Mucosa of descending colon (tissue), 3 donors: ENCODE data around the gene MRPL20. TPM values are rescaled to one million over a fixed set of nuclear protein-coding genes. Genes with fewer than 3 reads are reported as not detected.

ENCODE experiments used
- ATAC-seq: fragments of 200-7000 bp; cut with Tn5 transposase; one replicate; pipeline ENCODE4 v1.9.1; 2020; ENCODE audit warnings: mild to moderate bottlenecking, moderate library complexity
- DNase-seq, 3 donors: peaks; one replicate each; pipeline ENCODE4 v3.0.0-alpha.2; 2020
- H3K36me3 ChIP-seq: fragments of 200-600 bp; one replicate; pipeline ENCODE4 v1.8.0; 2021; ENCODE audit warnings: low read depth, mild to moderate bottlenecking
- H3K4me1 ChIP-seq: fragments of 200-600 bp; one replicate; pipeline ENCODE4 v1.8.0; 2021; ENCODE audit warnings: low read depth, mild to moderate bottlenecking
- H3K4me3 ChIP-seq: fragments of 200-600 bp; one replicate; pipeline ENCODE4 v1.8.0; 2021; ENCODE audit warnings: mild to moderate bottlenecking
- H3K9me3 ChIP-seq: fragments of 200-600 bp; one replicate; pipeline ENCODE4 v1.8.0; 2021; ENCODE audit warnings: mild to moderate bottlenecking
- CTCF ChIP-seq: fragments of 200-600 bp; IDR thresholded peaks from one replicate; pipeline ENCODE4 v1.8.0; 2022; ENCODE audit warnings: antibody characterized with exemption, mild to moderate bottlenecking
- intact Hi-C, 2 donors: fragments of 100-400 bp; cut with DNase I in 1 of 2; cut with micrococcal nuclease in 1 of 2; formaldehyde crosslinking; loops; one replicate each; pipeline versions ENCODE4 v1.11.0 to v1.11.1; 2022; cut with DNase I, micrococcal nuclease
- total RNA-seq, 3 donors: library from RNA; stranded (reverse); fragmentation: NEBNext Ultra II Directional in 2 of 3; extraction: Animal tissue kit (Norgen Biotek cat#: 25700) in 2 of 3; gene quantifications; one replicate each; pipeline versions ENCODE4 v1.2.1 to v1.2.4, GENCODE V29; 2021 to 2023
- donor health status: DM: no; HTN: no; CAD: no; lungs with moderate emphysema.
- donor health status: DM: no; HTN: no; CAD: no.
- donor health status: DM: no; HTN: yes; CAD: no.

Gene MRPL20
- total RNA-seq, 3 donors from 2014 or later = 75.7 to 106 (median 105) TPM

GRCh38 chr1:1426496-1427105, 19.5 kb upstream of the MRPL20 start:
- Histone ChIP-seq H3K9me3 (no peaks in the 10 kb centered on the region), H3K4me3 (no peak overlapping the region), H3K36me3 (no peaks in the 10 kb centered on the region), H3K4me1 (peaks cover 9% of the 10 kb centered on the region)
- no peak for TF ChIP-seq CTCF
- intact Hi-C loops = no loop called here
- peak in 1 of 3 donors; percentile 22 for DNase-seq
- no peak for ATAC-seq

GRCh38 chr1:1425753-1426495, 18.8 kb upstream of the MRPL20 start:
- peaks cover 5% of the 10 kb centered on the region for H3K4me1 ChIP-seq

GRCh38 chr1:1425426-1425752, 18.3 kb upstream of the MRPL20 start:
- DNase-seq (peak in 1 of 3 donors; percentile 46), ATAC-seq (no peak)
- H3K36me3 ChIP-seq = no peaks in the 10 kb centered on the region
- TF ChIP-seq CTCF = no peak
- peaks cover 10% of the 10 kb centered on the region for H3K4me1 ChIP-seq
- no peaks in the 10 kb centered on the region for H3K9me3 ChIP-seq
- no peak overlapping the region for H3K4me3 ChIP-seq
- intact Hi-C loops = no loop called here

More at GRCh38 chr1:1425753-1426495, 18.8 kb upstream of the MRPL20 start:
- DNase-seq = peak in 1 of 3 donors; percentile 50
- no peaks in the 10 kb centered on the region for H3K36me3 ChIP-seq
- no peak overlapping the region for H3K4me3 ChIP-seq
- no peak for TF ChIP-seq CTCF
- H3K9me3 ChIP-seq = no peaks in the 10 kb centered on the region
- intact Hi-C loops = no loop called here
- peak; percentile 10 for ATAC-seq

- Histone ChIP-seq H3K4me1 (peaks cover 9% of the 10 kb centered on the region), H3K9me3 (no peaks in the 10 kb centered on the region), H3K36me3 (no peaks in the 10 kb centered on the region), H3K4me3 (no peak overlapping the region)
- DNase-seq (peak in 1 of 3 donors; percentile 36), ATAC-seq (no peak)
- intact Hi-C loops = no loop called here
- TF ChIP-seq CTCF = no peak
These were observed 17.6 kb upstream of the MRPL20 start for GRCh38 chr1:1424707-1425106.

GRCh38 chr1:1423245-1423597, 16.1 kb upstream of the MRPL20 start:
- Histone ChIP-seq H3K36me3 (no peaks in the 10 kb centered on the region), H3K9me3 (no peaks in the 10 kb centered on the region), H3K4me3 (no peak overlapping the region), H3K4me1 (peaks cover 6% of the 10 kb centered on the region)
- TF ChIP-seq CTCF = no peak
- ATAC-seq (no peak), DNase-seq (no peak)
- intact Hi-C loops = no loop called here
